Mammary epithelial cell (primary cell): ENCODE measurements around the gene SF3B6.

Source experiments
- CTCF ChIP-seq, 2 donors: IDR thresholded peaks in 1 of 2; conservative IDR thresholded peaks in 1 of 2; 2 replicates each; pipeline ENCODE4 v1.5.1; 2011 to 2012; ENCODE audit warnings: inconsistent platforms in 2 of 2, low read length in 2 of 2, mild to moderate bottlenecking in 2 of 2, control low read depth in 1 of 2, low read depth in 1 of 2; ENCODE audit not compliant: insufficient read depth in 1 of 2; ENCODE audit errors: extremely low read depth in 1 of 2
- EZH2 ChIP-seq: IDR thresholded peaks from 2 replicates; pipeline ENCODE4 v1.6.1; 2012; ENCODE audit warnings: low read length, inconsistent platforms, borderline replicate concordance

DNA sequence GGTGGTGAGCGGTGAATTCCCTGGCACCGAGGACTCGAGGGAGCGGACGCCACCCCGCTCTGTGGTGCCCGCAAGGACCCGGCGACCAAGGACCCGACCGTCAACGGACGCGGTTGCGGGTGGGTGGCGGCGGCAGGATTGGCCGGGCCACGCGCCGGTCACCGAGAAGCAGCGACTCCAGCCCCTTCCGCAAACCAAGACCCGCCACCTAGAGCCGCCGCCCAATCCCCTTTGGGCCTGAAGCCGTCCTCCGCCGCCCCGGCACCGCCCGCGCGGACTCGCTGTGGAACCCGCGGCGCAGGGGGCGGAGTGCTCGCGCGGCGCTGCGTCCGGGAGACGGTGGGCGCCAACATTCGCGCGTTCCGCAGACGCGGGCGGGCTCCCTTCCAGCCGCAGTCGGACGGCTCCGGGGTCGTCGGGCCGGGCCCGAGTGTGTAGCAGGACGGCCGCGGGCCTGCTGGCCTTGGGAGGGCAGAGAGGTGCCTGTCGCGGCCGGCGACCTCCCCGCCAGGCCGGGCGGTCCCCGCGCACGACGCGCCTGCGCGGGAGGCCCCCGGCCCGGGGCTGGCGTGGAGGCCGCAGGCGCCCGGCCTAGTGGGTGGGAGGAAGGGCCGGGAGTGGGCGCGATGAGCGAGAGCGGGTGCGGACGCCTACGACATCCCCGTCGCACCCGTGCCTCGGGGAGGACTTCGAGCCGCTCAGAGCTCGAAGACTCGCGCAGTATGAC lies 47.2 kb upstream of the SF3B6 start, which contains the start of the genes FAM228B and PFN4:
- TF ChIP-seq CTCF (conservative IDR thresholded peaks at IDR 0.05 in 1 of 2, IDR thresholded peaks at IDR 0.05 in 1 of 2; ENCODE audit: extremely low read depth in 1 of 2, insufficient read depth in 1 of 2, low read depth in 1 of 2, low read length in 2 of 2): no peak
- TF ChIP-seq EZH2: no peak
